HUDEP-2 (cell line): ENCODE measurements around the gene B3GNT9.
A peak's percentile ranks its signal among the peaks of the same experiment; 100 is the strongest.

Source experiments
- DNase-seq, 76 experiments: peaks; one replicate each; lab custom pipeline; 2025; ENCODE audit not compliant: unreplicated experiment in 76 of 76; lab: John Stamatoyannopoulos, UW

B3GNT9 gene

DNA sequence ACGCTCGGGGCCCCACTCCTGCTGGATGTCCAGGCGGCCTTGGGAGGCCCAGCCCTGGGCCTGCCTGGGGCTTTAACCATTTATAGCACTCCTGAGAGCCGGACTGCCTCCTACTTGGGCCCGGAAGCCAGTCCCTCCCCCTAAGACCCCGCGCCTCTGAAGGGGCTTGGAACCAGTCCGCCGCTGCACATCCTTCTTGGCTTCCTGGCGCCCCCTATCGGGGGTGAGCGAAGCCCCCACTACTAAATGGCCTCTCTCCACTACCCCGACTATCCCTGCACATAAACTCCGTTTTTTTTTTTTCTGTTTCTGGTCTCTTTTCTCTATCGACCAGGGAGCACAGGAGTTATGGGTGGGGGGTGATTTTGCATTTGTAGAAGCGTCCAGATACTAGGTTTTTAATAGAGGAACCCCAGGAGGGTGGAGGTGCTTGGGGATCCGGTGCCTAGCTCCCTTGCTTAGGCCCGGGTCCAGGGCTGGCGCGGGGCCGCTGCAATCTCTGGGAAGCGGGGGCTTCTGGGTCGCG, 18.9 kb upstream of the B3GNT9 start:
- DNase-seq = peak in 17 of 76 experiments; percentile 7 to 38 (median 25)

- no peak for DNase-seq
These were observed 18.2 kb upstream of the B3GNT9 start for GRCh38 chr16:67169011-67169451.

DNA sequence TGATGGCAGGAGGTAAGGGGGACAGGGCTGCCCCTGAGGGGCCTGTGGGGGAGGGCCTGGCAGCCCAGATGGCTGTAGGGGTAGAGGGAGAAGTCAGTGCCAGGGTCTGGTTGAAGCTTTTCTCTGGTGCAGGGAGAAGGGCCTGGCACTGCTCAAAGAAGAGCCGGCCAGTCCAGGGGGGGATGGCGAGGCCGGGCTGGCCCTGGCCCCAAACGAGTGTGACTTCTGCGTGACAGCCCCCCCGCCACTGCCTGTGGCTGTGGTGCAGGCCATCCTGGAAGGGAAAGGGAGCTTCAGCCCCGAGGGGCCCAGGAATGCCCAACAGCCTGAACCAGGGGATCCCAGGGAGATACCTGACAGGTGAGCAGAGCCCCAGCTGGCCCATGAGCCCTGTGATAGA, 16.8 kb upstream of the B3GNT9 start:
- DNase-seq = no peak

- DNase-seq = no peak
These were observed 15.9 kb upstream of the B3GNT9 start for GRCh38 chr16:67166598-67167168.

GRCh38 chr16:67166110-67166547, 15.3 kb upstream of the B3GNT9 start:
- DNase-seq = no peak

DNA sequence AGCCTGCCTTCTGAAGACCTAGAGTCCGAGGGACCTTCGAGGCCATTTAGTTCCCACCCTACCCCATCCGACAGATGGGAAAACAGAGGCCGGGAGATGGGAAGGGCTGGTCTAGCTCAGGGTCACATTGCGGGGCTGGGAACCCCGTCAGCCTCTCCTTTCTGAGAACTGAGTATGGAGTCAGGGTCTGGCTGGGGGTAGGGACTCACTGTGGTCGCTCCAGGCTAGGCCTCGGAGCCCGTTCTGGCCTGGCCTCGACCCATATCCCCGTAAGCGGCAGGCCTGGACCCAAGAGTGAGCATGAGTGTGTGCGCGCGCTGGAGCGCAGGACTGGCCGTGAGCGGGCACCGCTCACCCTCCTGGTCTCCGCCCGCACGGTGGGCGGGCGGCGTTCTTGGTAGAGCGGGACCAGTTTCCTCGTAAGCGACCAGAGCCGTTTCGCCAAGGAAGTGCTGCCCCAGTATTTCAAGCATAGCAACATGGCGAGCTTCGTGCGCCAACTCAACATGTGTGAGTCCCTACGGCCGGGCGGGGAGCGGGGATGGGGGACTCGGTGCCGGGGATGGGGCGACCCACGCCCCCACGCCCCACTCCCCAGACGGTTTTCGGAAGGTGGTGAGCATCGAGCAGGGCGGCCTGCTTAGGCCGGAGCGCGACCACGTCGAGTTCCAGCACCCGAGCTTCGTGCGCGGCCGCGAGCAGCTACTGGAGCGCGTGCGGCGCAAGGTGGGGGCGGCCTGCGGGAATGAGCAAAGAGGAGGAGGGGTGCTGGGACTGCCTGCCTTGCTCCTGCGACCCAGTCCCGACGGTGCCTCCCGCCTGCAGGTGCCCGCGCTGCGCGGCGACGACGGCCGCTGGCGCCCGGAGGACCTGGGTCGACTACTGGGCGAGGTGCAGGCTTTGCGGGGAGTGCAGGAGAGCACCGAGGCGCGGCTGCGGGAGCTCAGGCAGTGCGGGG, 14.6 kb upstream of the B3GNT9 start:
- DNase-seq = no peak

DNA sequence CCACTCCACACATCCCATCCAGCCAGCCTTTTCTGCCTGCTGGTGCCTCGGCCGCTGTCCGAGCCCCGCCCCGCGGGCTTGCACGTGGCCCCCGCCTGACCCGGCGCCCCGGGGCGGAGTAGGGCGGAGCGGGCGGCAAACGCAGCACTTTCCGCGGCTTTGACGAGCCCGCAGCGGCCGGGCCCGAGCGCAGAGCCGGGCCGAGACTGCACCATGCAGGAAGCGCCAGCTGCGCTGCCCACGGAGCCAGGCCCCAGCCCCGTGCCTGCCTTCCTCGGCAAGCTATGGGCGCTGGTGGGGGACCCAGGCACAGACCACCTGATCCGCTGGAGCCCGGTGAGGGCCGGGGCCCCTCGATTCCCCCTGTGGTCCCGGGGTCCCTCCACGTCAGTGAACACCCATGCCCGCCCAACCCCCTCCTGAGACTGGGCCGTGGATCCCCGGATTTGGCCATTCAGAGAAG, 13.8 kb upstream of the B3GNT9 start, which contains the start of gene HSF4:
TSS of gene HSF4 (plus strand) at position 147 of the 463 bp plus-strand sequence. CDS start at position 214, 67 bp downstream.
- DNase-seq = peak in 47 of 76 experiments; percentile 8 to 67 (median 40)

DNA sequence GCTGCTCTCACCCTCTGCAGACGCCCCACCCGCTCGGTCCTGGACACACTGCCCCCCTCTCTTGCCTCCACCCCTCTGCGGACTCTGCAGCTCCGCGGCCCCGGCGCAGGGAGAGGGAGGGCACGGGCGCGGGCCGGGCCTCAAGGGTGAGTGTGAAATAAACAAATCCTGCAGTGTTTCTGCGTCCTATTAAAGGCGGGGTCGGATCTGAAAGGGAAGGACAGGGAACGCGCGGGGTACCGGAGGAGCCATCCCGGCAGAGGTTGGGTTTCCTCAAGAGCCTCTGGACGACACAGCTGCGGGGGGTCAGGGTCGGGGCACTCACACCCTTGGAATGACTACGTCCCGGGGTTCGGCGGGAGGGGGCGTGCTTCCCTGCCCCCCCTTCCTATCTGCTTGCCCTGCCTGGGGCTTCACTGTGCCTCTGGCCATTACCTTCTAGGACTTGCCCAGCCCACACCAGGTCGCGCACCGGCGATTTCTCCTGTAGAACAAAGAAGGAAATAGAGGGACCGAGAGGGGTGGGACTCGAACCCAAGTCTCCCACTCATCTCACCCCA, 13.3 kb upstream of the B3GNT9 start:
- DNase-seq = no peak

- DNase-seq = peak in 8 of 76 experiments; percentile 20 to 65 (median 32)
These were observed 12.6 kb upstream of the B3GNT9 start for GRCh38 chr16:67163164-67163998.

DNA sequence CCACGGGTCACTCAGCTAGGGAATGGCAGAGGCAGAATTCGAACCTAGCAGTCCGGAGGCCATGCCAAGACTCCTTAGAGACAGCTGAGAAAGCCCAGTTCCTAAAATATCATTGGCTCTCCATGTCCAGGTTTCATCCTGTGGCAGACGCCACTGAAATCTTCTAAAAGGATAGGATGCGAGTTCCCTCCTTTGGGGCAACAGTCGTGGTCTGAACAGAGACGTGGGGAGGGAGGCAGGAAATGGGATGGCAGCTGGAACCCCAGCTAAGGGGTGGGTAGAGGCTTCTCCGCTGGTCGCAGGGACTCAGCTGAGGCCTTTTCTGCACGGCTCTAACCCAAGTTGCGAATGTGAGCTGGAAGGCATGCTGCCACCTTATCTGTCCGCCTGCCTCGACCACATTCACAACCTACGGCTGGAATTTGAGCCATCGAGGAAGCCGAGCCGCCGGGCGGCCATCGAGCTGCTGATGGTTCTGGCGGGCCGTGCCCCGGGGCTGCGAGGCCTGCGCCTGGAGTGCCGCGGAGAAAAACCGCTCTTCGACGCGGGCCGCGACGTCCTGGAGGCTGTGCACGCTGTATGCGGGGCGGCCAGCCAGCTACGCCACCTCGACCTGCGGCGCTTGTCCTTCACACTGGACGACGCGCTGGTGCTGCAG, 11.8 kb upstream of the B3GNT9 start:
- DNase-seq = no peak

DNA sequence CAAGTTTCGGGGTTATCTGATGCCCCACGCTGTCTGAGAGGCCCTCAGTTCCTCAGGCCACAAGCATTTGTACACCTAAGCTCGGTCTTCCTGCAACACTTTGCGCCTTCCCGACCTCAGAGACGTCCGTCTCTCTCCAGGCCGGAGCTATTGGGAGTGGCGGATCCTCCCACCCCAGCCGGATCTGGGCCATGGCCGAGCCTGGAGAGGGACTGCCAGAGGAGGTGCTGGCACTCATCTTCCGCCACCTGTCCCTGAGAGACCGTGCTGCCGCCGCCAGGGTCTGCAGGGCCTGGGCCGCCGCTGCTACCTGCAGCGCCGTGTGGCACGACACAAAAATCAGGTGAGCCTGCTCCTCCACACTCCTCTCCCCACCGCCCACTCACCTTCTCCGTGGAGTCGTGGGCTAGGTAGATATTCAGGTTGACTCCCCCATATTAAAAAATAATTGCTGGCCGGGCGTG, 10.8 kb upstream of the B3GNT9 start:
- no peak for DNase-seq

DNA sequence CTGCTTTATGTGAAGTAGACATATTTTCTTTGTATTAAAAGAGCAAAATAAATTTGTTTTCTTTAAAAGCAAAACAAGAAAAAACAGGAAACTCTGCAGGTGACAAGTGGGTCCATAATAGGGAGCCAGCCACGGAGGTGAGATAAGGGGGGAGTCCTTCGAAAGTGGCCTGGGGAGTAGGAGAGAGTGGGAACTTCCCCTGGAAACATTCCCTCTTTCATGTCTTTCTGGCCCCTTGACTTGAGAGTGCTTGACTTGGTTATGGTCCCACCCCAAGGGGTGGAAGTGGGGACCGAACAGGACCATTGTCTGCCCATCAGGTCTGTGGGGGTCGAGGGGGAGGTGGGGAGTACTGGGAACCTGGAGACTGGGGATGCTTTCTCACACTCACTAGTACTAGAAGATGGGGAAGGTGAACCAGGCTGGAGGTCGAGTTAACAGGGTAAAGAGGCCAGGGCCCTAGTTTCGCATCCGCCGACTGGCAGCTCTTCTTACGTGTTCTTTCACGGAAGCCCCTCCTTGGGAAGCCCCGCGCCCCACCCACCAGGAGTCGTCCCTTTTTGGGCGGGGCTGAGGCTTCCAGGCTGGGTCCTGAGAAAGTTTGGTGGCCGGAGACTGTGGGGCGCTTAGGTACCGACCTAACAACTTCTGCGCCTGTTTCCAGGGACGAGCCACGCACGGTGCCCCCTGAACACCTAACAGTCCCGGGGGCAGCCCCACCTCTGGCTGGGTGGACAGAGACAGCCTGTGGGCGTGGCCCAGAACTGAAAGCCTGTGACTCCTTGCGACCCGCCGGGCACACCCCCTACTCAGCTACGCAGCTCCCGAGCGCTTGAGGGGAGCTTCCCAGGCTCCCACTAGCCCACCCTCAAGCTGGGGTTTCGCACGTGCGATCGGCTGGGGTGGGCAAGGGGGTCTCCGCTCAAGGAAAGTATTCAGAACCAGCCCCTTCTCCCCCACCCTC, 8.1 kb upstream of the B3GNT9 start:
- DNase-seq = peak in 6 of 76 experiments; percentile 11 to 39 (median 20)

- DNase-seq = no peak
These were observed 7.3 kb upstream of the B3GNT9 start for GRCh38 chr16:67157892-67158635.

GRCh38 chr16:67157106-67157748, 6.4 kb upstream of the B3GNT9 start:
- no peak for DNase-seq

DNA sequence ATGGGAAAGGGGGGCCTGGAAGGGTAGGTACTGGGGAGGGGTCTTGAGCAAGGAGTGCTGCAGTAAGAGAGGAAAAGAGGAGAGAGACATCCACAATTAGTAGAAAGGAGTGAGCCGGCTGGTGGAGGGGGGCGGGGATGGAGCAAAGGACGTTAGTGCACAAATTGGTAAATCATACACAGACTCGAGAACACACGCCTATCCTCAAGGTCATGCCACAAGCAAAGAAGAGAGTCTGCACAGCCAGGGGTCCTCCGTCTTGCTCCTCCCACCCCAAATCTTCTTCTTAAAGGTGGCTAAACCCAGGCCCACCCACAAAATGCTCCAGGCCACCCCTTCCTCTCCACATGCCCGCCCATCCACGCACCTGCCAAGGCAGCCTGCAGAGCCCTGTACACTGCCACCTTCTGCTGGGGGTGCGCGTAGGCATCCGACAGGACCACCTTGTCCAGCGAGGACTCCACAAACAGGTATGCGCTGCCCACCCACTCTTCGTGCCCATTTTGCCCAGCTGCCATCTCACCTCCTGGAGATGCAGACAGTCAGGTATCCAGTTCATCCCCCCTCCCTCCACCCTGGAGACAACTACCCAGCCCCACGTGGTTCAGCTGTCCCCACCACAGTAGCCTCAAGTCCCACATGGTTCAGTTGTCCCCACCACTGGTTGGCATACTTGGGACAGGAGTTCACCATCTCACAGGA, 5.5 kb upstream of the B3GNT9 start:
- DNase-seq = no peak

GRCh38 chr16:67155295-67156142, 4.7 kb upstream of the B3GNT9 start:
- peak in 55 of 76 experiments; percentile 13 to 74 (median 50) for DNase-seq
